Lower leg skin (tissue), 4 donors: ENCODE measurements around the gene PCDHGC3. TPM values are rescaled to one million over a fixed set of nuclear protein-coding genes. Genes with fewer than 3 reads are reported as not detected.

Experiments used
- DNase-seq, 2 donors: peaks; one replicate each; pipeline ENCODE4 v3.0.0-alpha.2; 2019; ENCODE audit warnings: low spot score in 2 of 2
- H3K4me3 ChIP-seq: fragments of 200-600 bp; sonication (generic); 2 replicates; pipeline ENCODE4 v1.5.1; 2017; ENCODE audit warnings: mild to moderate bottlenecking, low read depth; ENCODE audit not compliant: poor library complexity, severe bottlenecking
- CTCF ChIP-seq, 3 donors: fragments of 450-650 bp; IDR thresholded peaks; one replicate each; pipeline ENCODE4 v1.5.1; 2016; ENCODE audit warnings: antibody characterized with exemption in 3 of 3, mild to moderate bottlenecking in 3 of 3, moderate library complexity in 2 of 3
- POLR2A ChIP-seq, 2 donors: fragments of 450-650 bp; IDR thresholded peaks; one replicate each; pipeline ENCODE4 v1.6.1; 2016 to 2017; ENCODE audit warnings: antibody characterized with exemption in 2 of 2, mild to moderate bottlenecking in 1 of 2, moderate library complexity in 1 of 2
- WGBS, 2 donors: methylation state at CpG; one replicate each; pipeline ENCODE4 v1.1.5; 2018; 5-methylcytosine and 5-hydroxymethylcytosine counted together
- intact Hi-C: fragments of 100-400 bp; cut with DNase I; formaldehyde crosslinking; loops from one replicate; pipeline ENCODE4 v1.15.0; 2023; ENCODE audit warnings: low total_unique reads
- total RNA-seq, 4 donors: library from RNA; depleted of rRNA; stranded (reverse); fragments of >200 nt; gene quantifications; one replicate each; pipeline ENCODE4 v1.1.0, GENCODE V29; 2016

Gene PCDHGC3
- total RNA-seq, 4 donors from 2014 or later = 45.5 to 80.8 (median 49.7) TPM

GRCh38 chr5:141518618-141519015 lies 42.9 kb downstream of the PCDHGC3 start:
- TF ChIP-seq CTCF (IDR thresholded peaks at IDR 0.05) (no peak), POLR2A (IDR thresholded peaks at IDR 0.05) (no peak)
- 91 to 94% methylated on average over 1 of the region's 1 CpG for WGBS, 2 donors
- intact Hi-C loops = no loop called here
- DNase-seq = no peak
- H3K4me3 ChIP-seq = no peak overlapping the region

- TF ChIP-seq POLR2A (IDR thresholded peaks at IDR 0.05) (no peak), CTCF (IDR thresholded peaks at IDR 0.05) (no peak)
- WGBS, 2 donors = 85 to 86% methylated on average over 3 of the region's 3 CpGs
- DNase-seq = no peak
- no peak overlapping the region for H3K4me3 ChIP-seq
- intact Hi-C loops = loop anchor here (5.0 kb wide), 1 partner anchor 43 kb away; the partner anchor contains the start of gene PCDHGC3
These were observed 44.1 kb downstream of the PCDHGC3 start for GRCh38 chr5:141519605-141520565.

- H3K4me3 ChIP-seq = no peak overlapping the region
- WGBS, 2 donors = 27 to 36% methylated on average over 2 of the region's 2 CpGs
- TF ChIP-seq CTCF (IDR thresholded peaks at IDR 0.05) (no peak), POLR2A (IDR thresholded peaks at IDR 0.05) (no peak)
- intact Hi-C loops = loop anchor here (5.0 kb wide), 1 partner anchor 44 kb away; the partner anchor contains the start of gene PCDHGC3
- peak in 1 of 2 donors; percentile 78 for DNase-seq
These were observed 45.5 kb downstream of the PCDHGC3 start for GRCh38 chr5:141521244-141521781.

- WGBS, 2 donors = 36 to 41% methylated on average over 2 of the region's 2 CpGs
- DNase-seq = peak in 1 of 2 donors; percentile 10
- H3K4me3 ChIP-seq = no peak overlapping the region
- intact Hi-C loops = loop anchor here (5.0 kb wide), 1 partner anchor 45 kb away; the partner anchor contains the start of gene PCDHGC3
- TF ChIP-seq POLR2A (IDR thresholded peaks at IDR 0.05) = no peak
- TF ChIP-seq CTCF (IDR thresholded peaks at IDR 0.05) = no peak
These were observed 46.5 kb downstream of the PCDHGC3 start for GRCh38 chr5:141522301-141522700.

GRCh38 chr5:141523991-141524390 lies 48.2 kb downstream of the PCDHGC3 start:
- TF ChIP-seq CTCF (IDR thresholded peaks at IDR 0.05) (no peak), POLR2A (IDR thresholded peaks at IDR 0.05) (no peak)
- DNase-seq = peak in 1 of 2 donors; percentile 13
- WGBS, 2 donors = 86 to 91% methylated on average over 8 of the region's 8 CpGs
- H3K4me3 ChIP-seq = no peak overlapping the region
- intact Hi-C loops = loop anchor here (5.0 kb wide), 1 partner anchor 47 kb away; the partner anchor contains the start of gene PCDHGC3
